Measurements from ENCODE around the gene HSP90B1.

DNA sequence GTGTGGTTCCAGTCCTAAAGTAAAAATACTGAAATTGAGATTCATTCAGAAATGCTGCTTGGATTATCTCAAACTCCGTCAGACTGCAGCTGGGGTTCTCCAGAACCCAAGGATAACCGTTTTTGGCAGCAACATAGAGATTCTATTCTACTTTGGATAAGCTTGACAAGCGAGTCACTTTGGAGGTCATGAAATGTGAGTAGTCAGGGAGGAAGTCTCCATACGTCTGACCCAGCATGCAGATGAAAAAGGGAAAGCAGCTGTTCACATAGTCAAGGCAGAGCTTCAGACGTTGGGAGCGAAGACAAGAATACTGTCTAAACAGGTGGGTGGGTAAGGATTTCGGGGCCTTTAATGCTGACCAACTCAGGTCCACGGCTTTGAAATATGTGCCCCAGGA is 14.9 kb upstream of the HSP90B1 start:
- no peak for TF ChIP-seq CTCF (IDR thresholded peaks at IDR 0.05)
- TF ChIP-seq POLR2A (IDR thresholded peaks at IDR 0.05), result no peak

All from transverse colon (tissue), 3 donors.